NCI-H187 treated with DMSO at 0.1 percent for 48 hours (cell line): ENCODE measurements around the gene COLEC12.

ENCODE experiments used
- DNase-seq: peaks from one replicate; lab custom pipeline; 2025; lab: John Stamatoyannopoulos, UW

Gene COLEC12

DNA sequence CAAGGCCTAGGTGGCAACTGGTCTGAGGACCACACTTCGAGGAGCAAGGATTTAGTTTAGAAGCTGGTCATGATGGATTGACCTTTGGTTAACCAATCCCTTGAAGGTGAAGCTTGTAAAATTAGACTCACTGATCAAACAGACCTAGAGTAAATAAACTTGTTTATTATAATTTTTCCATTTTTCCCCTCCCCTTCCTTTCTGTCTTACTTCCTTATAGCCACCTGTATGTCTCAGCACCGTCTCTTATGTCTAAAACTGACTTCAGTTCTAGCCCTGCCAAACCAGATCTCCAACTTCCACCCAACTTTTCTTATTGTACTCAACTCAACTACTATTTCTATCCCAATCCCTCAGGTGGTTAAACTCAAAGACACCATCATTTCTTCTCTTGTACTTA is 139.8 kb downstream of the COLEC12 start:
- no peak for DNase-seq

DNA sequence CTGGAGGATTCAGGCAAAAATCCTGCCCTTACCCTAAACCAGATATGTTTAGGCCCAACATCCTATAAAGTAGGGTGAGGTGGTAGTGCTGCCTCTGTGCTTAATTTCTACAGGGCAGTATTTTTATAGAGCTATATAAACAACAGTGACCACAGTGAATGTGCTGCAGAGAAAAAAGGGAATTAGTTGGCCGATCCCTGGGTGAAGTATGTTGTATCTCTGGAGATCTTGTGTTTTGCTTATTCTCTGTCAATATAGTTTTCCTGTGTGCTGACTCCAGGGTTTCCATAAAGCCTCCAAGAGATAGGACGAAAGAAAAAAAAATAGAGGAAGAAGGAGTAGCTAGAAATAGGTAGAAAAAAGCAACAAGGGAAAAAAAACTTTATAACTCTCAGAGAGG is 143.7 kb downstream of the COLEC12 start:
- DNase-seq = no peak

DNA sequence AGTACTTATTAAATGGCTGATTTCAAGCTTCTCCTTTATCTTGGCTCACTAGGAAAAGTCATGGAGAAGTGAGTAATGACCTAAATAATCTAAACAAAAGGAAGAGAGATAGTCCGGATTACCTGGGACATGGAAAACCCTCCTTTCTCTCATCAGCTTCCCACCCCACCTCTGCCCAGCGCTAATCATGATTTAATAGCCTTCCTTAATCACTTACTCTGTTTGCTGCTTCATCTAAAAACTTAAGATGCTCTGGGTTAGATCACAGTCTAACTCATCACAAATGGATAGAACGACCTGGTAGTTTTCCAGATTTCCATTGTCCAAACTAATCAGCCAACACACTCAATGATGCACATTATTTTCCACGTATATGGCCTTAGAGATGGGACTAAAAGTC is 144.8 kb downstream of the COLEC12 start:
- DNase-seq = no peak

DNA sequence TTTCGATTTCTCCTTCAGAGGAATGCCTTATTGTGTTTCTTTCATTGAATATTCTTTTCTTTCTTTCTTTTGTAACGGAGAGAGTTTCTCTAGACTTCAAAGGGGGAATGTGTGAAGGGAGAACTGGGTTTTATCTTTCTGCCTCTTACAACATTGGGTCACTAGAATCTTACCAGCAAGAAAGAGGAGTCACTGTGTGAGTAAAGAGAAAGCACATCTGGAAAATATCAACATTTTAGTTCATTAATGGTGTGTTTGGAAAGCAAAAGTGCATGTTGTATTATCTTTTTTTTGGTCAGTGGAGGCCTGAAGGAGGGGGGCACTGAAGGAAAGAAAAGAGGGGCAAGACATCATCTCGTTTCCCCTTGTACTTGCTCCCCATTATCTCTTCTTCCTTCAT is 146.0 kb downstream of the COLEC12 start:
- no peak for DNase-seq

DNA sequence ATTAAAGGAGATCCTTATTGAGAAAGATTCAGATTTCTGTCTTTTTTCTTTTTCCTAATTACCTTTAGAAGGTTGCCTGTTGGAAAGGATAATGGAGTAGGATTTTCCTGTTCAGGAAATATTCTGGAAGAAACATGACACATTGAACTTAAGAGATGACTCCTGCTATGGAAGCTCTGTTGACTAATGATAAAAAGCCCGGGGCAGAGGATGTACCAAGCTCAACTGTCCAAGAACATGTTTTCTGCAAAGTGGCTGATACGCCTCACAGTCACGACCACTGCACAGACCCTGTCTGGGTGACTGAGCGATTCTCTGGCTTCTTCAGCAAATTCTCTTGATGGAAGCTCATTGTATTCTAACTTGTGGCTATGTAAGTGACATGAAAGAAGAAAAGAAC is 146.5 kb downstream of the COLEC12 start:
- no peak for DNase-seq

DNA sequence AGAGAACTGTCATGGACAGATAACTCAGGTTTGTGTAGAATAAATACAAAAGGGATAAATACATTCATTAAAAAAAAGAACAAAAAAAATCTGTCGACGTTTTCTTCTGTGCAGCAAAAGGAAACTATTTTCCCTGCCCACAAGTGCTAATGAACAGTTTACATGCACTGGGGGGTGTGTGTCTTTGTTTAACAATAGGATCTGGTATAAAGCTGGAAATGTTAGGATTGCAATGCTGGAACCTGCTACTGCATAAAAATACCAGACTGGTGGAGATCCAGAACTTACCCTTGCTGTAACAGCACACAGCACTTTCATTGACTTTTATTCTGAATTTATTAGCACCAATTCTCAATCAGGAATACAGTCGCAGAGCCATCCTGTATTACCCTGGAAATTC is 148.1 kb downstream of the COLEC12 start:
- no peak for DNase-seq

DNA sequence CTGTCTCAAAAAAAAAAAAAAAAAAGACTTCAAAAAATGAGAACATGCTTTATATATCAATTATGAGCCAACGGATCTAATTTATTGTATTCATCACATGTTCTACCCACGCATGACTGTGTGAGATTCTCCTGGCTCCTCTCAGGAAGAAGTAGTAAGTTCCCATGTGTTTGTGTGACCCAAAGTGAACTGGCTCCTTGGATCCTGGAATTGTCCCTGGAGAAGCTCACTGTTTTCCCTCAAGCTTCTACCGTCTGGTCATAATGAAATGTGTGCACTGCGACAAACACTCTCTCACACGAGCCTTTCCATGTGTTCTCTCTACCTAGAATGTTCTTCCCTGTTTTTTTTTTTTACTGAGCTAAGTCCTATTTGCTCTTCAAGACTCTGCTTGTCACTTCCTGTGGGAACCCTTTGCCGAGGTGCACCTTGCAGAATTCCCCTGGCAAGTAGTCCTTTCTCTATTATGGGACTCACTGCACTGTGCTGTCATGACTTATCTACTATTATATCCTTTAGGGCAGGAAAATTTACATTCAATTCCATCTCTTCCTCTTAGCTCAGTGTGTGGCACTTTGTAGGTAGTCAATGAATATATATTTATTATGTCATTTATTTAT is 149.4 kb downstream of the COLEC12 start:
- no peak for DNase-seq

DNA sequence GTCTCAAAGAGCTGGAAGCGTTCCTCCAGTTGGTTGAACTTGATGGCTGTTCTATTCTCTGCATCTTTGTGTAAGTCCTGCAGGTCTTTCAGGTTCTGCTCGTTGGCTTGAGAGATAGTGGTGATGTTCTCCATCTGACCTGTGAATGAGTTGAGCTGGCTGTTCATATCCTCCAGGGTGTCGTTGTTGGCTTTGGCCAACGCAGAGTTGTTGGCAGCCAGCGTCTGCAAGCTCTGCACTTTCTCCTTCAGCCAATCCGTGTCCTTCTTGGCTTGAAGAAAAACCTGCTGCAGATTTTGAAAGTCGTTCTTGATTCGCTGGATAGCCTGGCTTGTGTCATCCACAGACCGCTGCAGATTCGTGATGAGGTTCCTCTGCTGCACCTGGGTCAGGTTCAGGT is 153.9 kb downstream of the COLEC12 start:
- DNase-seq = no peak

DNA sequence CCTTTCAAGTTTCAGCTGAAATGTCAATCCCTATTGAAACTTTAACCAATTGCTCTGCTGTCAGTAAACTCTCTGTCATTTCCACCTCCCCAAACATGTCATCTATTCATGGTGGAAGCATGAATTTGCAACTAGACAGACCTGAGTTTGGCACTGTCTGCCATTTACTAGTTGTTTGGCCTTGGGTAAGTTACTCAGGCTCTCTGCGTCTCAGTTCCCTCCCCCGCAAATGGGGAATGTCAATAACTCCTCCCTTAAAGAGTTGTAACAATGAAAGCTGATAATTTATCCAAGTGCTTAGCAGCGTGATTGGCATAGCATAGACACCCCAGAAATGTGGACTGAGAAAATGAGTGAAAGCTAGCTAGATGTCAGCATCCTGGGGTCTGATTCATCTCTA is 159.4 kb downstream of the COLEC12 start:
- DNase-seq = no peak

DNA sequence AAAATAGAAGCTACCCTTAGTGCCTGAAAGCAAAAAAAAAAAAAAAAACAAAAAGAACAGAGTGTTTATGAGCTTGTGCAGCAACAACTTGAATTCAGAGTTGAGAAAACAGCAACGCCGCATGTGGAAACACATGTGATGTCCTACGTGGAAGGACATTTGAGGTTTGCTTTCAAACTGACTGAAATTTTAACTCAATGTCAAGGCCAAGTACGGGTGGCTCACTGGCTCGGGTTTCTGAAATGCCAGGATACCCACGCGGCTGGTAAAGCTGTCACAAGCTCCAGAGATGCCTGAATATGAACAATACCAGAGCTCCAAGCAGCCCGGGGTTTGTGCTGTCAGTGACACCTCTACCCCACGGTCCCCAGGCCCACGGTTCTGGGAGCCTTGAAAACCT is 160.5 kb downstream of the COLEC12 start:
- DNase-seq = no peak

DNA sequence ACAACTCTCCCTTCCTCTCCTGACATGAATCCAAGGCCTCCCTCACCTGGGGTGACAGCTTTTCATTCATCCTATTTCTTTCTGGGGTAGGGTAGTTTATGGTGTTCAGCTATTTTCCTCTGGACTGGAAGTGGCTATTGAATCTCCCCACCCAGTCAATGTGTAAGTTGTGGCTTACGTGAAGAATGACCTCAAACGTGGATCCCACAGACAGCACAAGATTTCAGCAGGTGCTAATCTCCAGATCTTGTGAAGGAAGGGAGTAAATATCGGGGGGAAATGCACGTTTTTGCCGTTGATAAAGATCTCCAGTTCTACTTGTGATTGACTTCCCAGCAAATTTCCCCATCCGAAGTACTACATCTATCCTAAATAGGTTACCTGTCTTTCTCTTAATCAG is 161.3 kb downstream of the COLEC12 start:
- no peak for DNase-seq

DNA sequence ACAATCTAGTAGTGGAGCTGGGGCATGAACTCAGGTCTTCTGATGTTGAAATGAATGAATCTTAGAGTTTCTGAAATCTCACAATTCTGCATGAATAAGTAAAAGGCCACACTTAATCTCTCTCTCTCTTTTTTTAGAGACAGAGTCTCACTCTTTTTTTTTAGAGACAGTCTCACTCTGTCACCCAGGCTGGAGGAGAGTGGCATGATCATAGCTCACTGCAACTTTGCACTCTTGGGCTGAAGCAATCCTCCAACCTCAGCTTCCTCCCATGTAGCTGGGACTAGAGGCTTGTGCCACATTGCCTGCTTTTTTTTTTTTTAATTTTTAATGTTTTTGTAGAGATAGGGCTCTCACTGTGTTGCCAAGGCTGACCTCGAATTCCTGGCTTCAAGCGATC is 163.8 kb downstream of the COLEC12 start:
- DNase-seq = no peak

DNA sequence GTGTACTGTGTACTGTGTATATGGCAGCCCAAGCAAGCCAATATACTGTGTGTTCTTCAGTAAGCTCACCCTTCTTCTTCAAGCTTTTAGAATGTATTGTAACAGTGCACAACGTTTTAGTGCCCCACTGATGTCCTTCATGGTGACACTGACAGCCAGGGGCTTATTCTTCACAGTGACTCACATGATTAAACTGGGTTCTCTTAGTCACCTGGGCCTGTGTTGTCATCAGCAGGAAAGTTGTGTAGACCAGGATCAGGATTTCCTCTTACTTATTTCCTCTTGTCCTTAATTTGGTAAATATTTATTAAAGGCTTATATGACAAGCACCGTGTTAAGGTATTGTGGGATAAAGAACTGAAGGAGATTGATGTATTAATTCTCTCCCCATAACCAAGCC is 164.8 kb downstream of the COLEC12 start:
- no peak for DNase-seq

DNA sequence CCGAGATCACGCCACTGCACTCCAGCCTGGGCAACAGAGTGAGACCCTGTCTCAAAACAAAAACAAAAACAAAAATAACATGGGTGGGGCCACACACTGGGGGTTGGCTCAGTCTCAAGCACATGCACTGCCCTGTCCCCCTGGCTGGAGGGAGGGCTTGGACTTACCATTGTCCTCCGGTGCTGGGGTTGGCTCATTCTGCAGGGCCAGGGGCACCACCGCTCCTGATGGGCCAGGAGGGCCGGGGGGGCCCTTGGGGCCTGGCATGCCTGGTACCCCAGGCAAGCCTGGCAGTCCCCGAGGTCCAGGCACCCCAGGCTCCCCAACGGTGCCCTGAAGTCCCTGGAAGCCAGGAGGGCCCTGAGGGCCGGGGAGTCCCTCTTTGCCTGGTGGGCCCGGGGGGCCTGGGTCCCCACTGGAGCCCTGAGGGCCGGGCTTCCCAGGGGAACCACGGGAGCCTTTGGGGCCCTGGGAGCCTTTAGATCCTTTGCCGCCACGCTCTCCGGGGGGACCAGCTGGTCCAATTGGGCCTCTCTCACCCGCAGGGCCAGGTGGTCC is 165.8 kb downstream of the COLEC12 start:
- DNase-seq = no peak

DNA sequence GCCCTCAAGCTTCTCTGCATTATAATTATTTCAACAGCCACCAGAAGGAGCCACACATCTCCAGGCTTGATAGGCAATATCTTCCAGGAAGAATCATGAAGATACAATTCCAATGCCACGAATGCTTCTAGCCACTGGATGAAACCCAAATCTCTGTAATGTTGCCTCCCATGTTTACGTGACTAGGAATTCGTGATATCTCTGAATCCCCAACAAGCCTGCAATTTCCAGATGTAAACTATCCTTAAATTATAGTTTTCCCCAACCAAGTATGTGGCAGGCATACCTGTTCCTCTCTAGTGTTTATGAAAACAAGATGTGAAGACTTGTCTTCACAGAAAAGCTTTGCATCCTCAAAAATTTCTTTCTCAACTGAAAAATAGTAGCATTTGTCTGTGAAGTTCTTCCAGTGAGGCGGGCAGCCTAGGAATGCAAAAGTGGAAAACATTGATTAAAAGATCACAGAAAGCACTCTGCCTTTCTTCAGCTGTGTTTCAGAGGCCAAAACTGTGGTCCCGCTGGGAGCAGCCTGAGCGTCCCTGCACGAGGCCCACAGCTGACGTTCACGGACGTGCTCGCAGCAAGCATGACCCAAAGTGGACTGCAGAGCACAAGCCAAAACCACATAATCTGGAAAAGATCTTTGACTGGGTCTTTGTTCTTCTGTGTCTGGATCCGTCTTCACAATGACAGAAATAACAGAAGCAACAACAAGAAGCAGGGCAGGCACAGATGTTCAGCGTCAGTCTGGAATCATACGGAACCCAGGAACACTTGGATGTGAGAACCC is 167.6 kb downstream of the COLEC12 start:
- DNase-seq = no peak

DNA sequence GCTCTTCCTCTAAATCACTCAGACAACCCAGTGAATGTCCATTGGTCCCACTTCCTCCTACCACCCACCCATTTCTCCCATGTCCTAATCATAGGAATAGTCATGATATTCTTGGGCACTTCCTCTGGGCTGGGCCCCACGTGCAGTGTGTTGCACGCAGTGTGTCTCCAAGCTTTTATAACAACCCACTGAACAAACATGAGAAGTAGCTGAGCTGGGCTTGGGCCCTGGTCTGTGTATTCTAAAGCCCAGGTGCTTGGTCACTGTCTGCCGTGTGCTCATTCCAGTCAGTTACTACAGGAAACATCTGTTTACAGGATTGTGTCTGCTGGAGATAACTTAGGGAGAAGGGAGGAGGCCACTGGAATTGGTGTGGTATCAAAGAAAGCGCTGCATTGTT is 168.5 kb downstream of the COLEC12 start:
- no peak for DNase-seq

DNA sequence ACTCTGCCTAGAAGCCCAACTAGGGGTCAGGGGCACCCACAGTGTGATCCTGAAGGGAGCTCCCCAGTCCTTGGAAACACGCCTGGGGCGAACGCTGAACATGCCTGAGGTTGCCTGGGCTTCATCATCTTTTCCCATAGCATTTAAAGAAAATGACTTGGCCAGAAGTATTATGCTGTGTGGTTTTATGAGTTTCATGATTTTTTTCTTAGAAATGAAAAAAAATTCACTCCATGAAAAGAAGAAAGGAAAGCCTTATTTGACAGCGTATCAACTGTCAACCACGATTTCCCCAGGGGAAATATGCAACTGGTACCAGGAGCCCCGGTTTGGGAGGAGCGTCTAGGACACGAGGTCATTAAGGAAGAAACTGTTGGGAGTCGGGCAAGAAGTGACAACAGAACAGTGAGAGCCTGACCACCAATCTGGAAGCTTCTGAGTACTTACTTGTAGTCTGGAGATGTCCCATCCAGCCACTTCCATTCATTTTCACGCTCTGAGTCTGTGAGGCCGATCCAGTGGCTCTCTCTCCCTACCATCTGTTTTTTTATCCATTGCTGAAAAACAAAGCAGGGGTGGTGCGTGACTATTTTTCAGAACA is 169.2 kb downstream of the COLEC12 start:
- DNase-seq = no peak

DNA sequence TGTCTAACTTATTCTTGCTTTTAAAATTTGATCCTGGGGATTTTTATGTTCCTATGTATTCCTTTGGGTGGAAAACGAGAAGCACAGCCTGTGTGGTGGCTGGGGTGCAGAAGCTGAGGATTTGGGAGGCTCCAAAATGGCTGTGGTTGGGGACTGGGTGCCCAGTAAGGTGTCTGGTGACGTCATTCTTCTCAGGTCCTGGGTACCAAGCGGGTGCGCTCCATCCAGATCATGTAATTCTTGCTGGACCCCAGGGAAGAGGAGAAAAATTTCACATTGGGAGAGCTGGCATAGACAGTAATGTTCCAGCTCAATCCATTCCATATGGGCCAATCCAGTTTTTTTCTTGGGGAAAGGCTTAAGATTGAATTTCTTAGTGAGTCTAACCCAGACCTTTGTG is 171.6 kb downstream of the COLEC12 start:
- DNase-seq = no peak

DNA sequence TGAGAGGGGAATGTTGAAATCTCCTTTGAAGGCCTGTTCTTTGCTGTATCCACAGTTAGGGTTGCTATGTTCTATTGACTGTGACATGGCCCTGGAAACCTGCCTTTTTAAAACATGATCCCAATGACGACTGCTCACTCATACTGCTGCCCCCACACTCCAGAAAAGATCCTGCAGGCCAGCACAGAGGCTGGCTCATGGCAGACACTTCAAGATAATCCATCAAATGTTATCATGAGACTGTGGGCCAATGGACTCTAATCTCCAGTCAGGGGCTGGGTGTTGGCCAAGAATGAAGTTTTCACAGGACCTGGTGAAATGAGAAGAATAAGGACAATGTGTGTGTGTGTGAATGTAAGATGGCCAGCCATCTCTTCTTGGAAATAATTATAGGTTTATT is 173.7 kb downstream of the COLEC12 start:
- DNase-seq = no peak

DNA sequence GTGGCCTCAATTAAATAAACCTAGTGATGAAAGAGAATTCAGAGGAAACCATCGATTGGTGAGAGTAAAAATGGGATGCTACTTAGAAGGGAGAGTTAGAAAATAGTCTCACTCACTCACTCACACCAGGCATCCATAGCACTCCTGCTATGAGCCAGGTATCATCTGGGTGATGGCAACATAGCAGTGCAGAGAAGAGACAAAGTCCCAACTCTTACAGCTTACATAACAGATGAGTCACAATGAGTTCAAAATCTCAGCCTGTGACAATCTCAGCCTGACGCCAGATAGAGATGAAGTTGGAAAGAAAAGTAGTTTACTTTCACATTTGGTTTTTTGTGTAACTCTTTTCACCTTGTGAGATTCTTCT is 177.3 kb downstream of the COLEC12 start:
- DNase-seq = no peak

DNA sequence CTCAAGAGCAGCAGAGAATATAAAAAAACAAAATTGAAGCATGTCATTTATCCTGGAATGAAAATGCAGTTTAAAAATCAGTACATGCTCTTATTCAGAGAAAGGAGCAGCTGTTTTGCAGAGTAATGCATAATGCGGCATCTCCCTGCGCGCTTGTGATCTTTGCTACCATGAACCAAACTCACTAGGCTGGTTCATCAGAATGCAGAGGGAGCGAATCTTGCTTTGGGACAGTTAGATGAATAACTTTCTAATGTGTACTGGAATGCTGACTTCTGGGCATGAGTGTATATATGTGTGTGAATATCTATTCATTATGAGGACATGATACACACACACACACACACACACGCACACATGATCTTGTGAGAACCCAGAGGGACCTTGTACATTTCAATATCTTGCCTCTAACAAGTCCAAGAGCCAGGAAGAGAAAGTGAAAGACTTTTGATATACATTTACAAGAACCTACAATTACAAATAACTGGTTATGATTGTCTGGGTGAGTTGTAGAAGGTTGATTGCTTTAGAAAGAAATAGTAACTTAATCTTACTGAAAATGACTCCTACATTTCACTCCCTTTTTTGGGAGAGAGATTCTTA is 178.5 kb downstream of the COLEC12 start:
- no peak for DNase-seq

DNA sequence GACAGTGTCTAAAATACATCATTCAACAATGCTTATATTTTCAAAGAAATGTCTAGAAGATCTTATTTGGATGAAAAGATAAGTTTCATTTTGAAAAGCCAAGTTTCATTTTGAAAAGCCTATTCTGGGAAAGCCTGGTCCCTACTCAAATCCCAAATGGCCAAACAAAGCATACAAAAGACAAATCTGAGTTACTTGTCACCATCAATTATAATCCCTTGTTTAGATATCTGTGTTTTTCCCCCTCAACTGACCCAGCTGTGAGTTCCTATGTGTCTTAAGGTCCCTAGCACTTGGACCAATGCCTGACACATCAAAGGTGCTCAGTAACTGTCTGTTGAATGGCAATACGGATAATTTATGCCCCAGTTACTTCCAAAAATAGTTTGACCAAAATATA is 180.3 kb downstream of the COLEC12 start:
- no peak for DNase-seq

DNA sequence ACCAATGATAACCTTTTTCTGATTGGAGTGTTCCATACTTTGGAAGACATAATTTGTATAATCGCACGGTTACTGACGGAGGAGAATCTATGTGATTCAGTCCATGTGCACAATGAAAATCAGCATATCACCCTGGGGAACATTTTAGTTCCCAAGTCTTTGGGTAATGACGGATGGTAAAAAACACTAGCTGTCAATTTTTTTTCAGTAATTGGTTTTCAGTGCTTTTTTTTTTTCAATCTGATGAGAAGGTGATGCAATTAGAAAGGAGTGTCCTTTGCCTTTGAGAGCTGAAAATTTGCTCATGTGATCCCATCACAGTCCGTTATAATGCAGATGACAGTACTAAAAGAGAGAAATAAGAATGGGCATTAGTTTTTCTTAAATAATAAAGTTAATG is 180.8 kb downstream of the COLEC12 start:
- DNase-seq = no peak
